Smooth muscle cell (in vitro differentiated cells): ENCODE results near the gene ATAD3A. TPM values are rescaled to one million over a fixed set of nuclear protein-coding genes. Genes with fewer than 3 reads are reported as not detected.

Experiments used
- DNase-seq: peaks from one replicate; lab custom pipeline; 2025; ENCODE audit not compliant: unreplicated experiment; lab: John Stamatoyannopoulos, UW
- H2AFZ ChIP-seq: fragments of 200-600 bp; sonication (generic); 2 replicates; pipeline ENCODE4 v1.6.0; 2016; ENCODE audit warnings: antibody characterized with exemption, low read depth, mild to moderate bottlenecking
- H3F3A ChIP-seq: fragments of 200-600 bp; sonication (generic); 2 replicates; pipeline ENCODE4 v1.6.0; 2017; ENCODE audit warnings: antibody characterized with exemption, low read depth
- H3K27ac ChIP-seq: fragments of 200-600 bp; sonication (generic); 2 replicates; pipeline ENCODE4 v1.5.1; 2016; ENCODE audit warnings: low read depth, mild to moderate bottlenecking
- H3K27me3 ChIP-seq: fragments of 200-600 bp; sonication (generic); 2 replicates; pipeline ENCODE4 v1.6.1; 2016; ENCODE audit warnings: low read depth, mild to moderate bottlenecking
- H3K36me3 ChIP-seq: fragments of 200-600 bp; sonication (generic); 2 replicates; pipeline ENCODE4 v1.5.1; 2016; ENCODE audit warnings: low read depth
- H3K4me1 ChIP-seq: fragments of 200-600 bp; sonication (generic); 2 replicates; pipeline ENCODE4 v1.5.1; 2016; ENCODE audit warnings: low read depth
- H3K4me2 ChIP-seq: fragments of 200-600 bp; sonication (generic); 2 replicates; pipeline ENCODE4 v1.6.0; 2016; ENCODE audit warnings: mild to moderate bottlenecking
- H3K4me3 ChIP-seq: fragments of 200-600 bp; sonication (generic); 2 replicates; pipeline ENCODE4 v1.5.1; 2016; ENCODE audit warnings: mild to moderate bottlenecking
- H3K79me2 ChIP-seq: fragments of 200-600 bp; sonication (generic); 2 replicates; pipeline ENCODE4 v1.6.0; 2016; ENCODE audit warnings: low read depth, mild to moderate bottlenecking
- H3K9ac ChIP-seq: fragments of 200-600 bp; sonication (generic); 2 replicates; pipeline ENCODE4 v1.6.0; 2016; ENCODE audit warnings: low read depth
- H3K9me3 ChIP-seq: fragments of 200-600 bp; sonication (generic); replicated peaks from 2 replicates; pipeline ENCODE4 v1.5.1; 2016; ENCODE audit warnings: low read depth
- H4K20me1 ChIP-seq: fragments of 200-600 bp; sonication (generic); 2 replicates; pipeline ENCODE4 v1.6.0; 2016; ENCODE audit warnings: low read depth
- CTCF ChIP-seq: fragments of 200-600 bp; sonication (generic); IDR thresholded peaks from 2 replicates; pipeline ENCODE4 v1.5.1; 2017; ENCODE audit warnings: borderline replicate concordance, mild to moderate bottlenecking, antibody characterized with exemption; ENCODE audit not compliant: insufficient read depth, poor library complexity, severe bottlenecking
- WGBS: methylation state at CpG from one replicate; pipeline ENCODE4 v1.1.7; 2016; ENCODE audit warnings: low lambda C conversion rate; 5-methylcytosine and 5-hydroxymethylcytosine counted together
- polyA plus RNA-seq: library from polyadenylated mRNA; unstranded; fragments of >200 nt; fragmentation: Nextera tagmentation; extraction: Ambion mirVana; gene quantifications from 2 replicates; pipeline ENCODE4 v1.2.1, GENCODE V29; 2016
- total RNA-seq: library from RNA; depleted of rRNA; stranded (reverse); fragments of >200 nt; gene quantifications from 2 replicates; pipeline ENCODE4 v1.2.3, GENCODE V29; 2014

The ATAD3A gene
- total and polyA plus RNA-seq, 2 experiments from 2014 or later: 14.3 to 58.0 TPM

GRCh38 chr1:1567152-1567875, 55.4 kb downstream of the ATAD3A start:
- H4K20me1 ChIP-seq: peaks cover 99% of the 10 kb centered on the region
- peak overlapping the region; percentile 15 for H3K27ac ChIP-seq
- no peak overlapping the region for H3K4me3 ChIP-seq
- 92% methylated on average over 31 of the region's 31 CpGs for WGBS
- no peak overlapping the region for H3K9ac ChIP-seq
- peaks cover 7% of the 10 kb centered on the region for H3F3A ChIP-seq
- H3K4me2 ChIP-seq: no peak overlapping the region
- no peaks in the 10 kb centered on the region for H3K36me3 ChIP-seq
- peaks cover 95% of the 10 kb centered on the region for H3K79me2 ChIP-seq
- TF ChIP-seq CTCF: no peak
- no peak overlapping the region for H2AFZ ChIP-seq
- H3K27me3 ChIP-seq: no peaks in the 10 kb centered on the region
- no peaks in the 10 kb centered on the region for H3K9me3 ChIP-seq
- DNase-seq: no peak
- H3K4me1 ChIP-seq: no peaks in the 10 kb centered on the region

GRCh38 chr1:1567891-1568291, 55.9 kb downstream of the ATAD3A start:
- Histone ChIP-seq H3K36me3 (no peaks in the 10 kb centered on the region), H3K4me2 (no peak overlapping the region), H3K79me2 (peaks cover 98% of the 10 kb centered on the region), H3K9ac (no peak overlapping the region), H4K20me1 (peaks cover 99% of the 10 kb centered on the region), H3F3A (peaks cover 7% of the 10 kb centered on the region), H3K9me3 (no peaks in the 10 kb centered on the region), H3K4me3 (no peak overlapping the region), H2AFZ (no peak overlapping the region), H3K4me1 (no peaks in the 10 kb centered on the region), H3K27ac (no peak overlapping the region), H3K27me3 (no peaks in the 10 kb centered on the region)
- TF ChIP-seq CTCF: no peak
- DNase-seq: no peak
- WGBS: 79% methylated on average over 10 of the region's 10 CpGs

- Histone ChIP-seq H3K9ac (no peak overlapping the region), H3K9me3 (no peaks in the 10 kb centered on the region), H2AFZ (no peak overlapping the region), H4K20me1 (peaks cover 94% of the 10 kb centered on the region), H3K79me2 (peaks cover 99% of the 10 kb centered on the region), H3K27ac (peak overlapping the region; percentile 11), H3K4me3 (no peak overlapping the region), H3K4me2 (no peak overlapping the region), H3K36me3 (no peaks in the 10 kb centered on the region), H3K27me3 (no peaks in the 10 kb centered on the region), H3K4me1 (peaks cover 6% of the 10 kb centered on the region), H3F3A (peaks cover 16% of the 10 kb centered on the region)
- DNase-seq: no peak
- 94% methylated on average over 7 of the region's 7 CpGs for WGBS
- TF ChIP-seq CTCF: no peak
These were observed 57.4 kb downstream of the ATAD3A start for GRCh38 chr1:1569341-1569740.
